GM20431 (cell line): ENCODE measurements around the gene L1CAM.

Experiments
- in situ Hi-C: fragments of 300-500 bp; cut with MseI, MboI; formaldehyde crosslinking; loops from one replicate; pipeline ENCODE4 v1.15.0; 2020; ENCODE audit warnings: low sequenced_read_pairs; ENCODE audit not compliant: unreplicated experiment

Gene L1CAM

DNA sequence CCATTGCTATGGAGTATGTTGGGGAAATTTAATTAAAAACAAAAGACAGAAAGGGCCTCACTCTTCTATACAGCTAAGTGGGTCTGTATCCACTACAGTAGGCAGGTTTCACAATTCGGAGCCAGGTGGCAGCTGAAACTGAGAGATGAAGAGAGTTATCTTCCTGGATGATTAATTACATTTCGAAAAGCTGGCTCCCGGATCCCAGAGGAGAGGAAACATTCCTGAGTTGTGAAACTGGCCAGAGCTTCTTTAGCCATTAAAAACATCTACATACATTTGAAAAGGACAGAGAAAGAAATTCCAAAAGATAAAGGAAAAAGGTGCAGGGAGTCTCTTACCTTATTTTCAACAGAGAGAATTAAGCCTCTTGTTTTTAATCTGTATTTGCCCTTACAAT, 40.1 kb downstream of the L1CAM start:
- in situ Hi-C loops, result no loop called here

DNA sequence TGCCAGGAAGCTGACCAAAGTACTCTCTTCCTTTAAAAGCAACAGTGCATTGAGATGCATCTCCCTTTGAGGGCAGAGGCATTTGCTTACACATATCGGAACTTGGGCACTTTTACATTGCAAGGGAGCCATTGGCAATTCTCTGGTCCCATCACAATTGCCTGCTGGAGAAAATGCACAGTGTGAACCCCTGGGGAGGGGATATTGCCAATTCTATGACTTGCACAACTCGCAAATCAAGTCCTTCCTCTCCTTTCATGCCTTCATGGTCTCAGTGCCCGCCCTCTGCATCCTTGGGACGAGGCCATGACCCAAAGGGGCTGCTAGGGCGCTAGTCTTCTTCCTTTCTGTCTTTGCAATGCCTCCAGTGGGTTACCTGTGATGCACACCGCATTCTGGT, 40.8 kb downstream of the L1CAM start:
- in situ Hi-C loops, result no loop called here

DNA sequence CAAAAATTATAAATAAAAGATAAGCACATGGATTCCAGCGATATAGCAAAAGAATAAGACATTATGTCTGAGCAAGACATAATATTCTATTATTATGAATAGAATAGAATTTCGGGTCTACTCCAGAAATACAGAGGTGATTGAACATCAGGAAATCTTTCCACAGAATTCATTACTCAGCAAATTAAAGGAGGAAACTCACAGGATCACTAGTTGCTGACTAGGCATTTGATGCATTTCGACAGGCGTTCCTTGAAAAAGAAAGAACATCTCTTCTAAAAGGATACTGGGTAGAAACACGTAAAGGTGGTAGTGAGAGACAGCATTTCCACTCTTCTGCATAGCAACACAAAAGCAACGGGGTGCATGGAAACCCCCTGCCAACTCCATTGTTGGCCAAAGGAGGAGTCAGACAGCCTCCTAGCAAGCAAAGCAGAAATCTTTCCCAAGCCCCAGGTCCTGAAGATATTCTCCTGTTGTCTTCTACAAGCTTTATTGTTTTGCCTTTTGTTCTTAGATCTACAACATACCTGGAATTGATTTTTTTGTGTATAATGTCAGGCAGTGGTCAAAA, 41.4 kb downstream of the L1CAM start:
- in situ Hi-C loops, result no loop called here

DNA sequence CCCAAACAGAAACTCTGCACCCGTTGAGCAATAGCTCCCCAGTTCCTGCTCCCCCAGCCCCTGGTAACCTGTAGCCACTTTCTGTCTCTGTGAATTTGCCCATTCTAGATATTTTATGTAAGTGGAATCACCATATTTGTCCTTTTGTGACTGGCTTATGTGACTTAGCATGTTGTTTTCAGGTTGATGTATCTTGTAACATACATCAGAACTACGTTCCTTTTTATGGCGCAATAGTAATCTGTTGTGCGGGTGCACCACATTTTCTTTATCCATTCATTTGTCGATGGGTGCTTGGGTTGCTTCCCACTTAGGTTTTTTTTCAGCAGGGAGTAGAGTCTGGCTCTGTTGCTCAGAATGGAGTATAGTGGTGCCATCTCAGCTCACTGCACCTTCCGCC, 49.1 kb downstream of the L1CAM start:
- in situ Hi-C loops, result no loop called here

DNA sequence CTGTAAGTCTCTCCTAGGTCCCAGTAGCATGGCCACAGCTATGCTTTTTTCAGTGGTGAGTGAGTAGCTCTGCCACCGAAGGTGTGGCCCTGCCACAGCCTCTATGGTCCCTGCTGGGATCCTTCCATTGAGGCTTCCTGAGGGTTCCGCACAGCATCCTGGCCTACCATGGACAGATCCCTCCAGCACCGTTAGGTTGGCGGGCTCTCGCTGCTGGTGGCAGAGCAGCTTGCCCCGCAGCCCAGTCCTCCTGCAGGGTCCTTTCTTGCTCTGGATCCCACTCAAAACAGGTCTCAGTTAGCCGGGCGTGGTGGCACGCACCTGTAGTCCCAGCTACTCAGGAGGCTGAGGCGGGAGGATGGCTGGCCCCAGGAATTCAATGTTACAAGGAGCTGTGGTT, 53.2 kb downstream of the L1CAM start:
- in situ Hi-C loops, result no loop called here

DNA sequence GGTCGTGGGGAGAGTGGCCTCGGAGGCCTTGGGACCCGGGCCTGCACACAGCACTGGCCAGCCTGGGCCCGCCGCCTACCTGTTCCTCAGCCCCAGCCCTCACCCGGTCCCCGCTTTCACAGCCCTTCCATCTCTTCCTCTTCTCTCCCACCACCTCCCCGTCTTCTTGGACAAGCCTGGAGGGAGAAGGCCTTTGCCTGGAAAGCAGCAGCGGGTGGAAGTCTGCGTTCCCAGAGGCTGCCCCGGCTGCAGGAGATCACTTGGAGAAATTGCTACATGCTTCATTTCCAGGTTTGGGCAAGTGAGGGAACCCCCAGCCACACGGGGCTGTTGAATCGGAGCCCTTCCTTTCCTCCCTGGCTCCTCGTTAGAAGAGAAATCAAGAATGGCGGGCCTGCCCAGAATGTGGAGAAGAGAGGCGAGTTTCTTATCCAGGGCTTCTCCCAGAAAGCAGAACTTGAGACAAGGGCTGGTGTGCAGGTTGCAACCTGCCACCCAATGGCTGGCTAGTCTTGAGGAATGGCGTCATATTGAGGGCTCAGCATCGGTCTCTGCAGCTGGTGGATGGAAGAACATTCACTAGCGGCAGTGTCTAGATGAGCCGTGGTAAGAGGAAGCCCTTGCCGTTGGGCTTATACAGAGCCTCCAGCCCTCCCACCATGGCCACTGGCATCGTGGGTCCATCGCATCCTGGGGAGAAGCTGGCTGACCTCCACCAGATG, 54.4 kb downstream of the L1CAM start:
- in situ Hi-C loops, result no loop called here

DNA sequence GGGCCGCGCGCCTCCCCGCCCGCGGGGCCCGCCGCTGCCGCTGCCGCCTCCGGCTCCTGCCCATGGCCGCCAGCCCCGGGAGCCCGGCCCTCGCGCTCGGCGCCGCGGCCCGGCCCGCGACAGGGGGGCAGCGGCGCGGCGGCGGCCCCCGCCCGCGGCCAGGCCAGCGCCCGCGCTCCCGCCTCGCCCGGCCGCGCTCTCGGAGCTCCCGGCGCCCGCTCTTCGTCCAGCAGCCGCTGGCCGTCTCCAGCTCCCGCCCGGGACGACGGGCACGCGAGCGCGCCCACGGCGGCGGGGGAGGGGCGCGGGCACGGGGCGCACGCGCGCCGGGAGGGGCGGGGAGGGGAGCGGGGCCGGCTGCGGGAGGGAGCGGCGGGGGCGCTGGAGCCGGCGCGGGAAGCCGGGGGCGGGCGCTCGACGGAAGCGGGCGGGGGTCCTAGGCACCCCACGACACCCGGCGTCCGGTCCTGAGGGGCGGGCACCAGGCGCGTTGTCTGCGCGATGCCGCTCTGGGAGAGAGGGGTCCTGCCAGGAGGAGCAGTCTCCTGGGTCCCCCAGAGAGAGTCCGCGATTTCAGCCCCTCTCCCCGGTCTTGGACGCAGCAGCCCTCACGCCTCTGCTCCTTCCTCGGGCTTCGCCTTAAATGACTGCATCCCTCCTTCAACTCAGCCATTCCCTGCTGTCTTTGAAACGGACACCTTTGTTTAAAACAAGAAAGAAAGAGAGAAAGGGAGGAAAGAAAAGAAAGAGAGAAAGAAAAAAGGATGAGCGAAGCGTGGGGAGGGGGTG, 55.1 kb downstream of the L1CAM start:
- in situ Hi-C loops, result no loop called here

DNA sequence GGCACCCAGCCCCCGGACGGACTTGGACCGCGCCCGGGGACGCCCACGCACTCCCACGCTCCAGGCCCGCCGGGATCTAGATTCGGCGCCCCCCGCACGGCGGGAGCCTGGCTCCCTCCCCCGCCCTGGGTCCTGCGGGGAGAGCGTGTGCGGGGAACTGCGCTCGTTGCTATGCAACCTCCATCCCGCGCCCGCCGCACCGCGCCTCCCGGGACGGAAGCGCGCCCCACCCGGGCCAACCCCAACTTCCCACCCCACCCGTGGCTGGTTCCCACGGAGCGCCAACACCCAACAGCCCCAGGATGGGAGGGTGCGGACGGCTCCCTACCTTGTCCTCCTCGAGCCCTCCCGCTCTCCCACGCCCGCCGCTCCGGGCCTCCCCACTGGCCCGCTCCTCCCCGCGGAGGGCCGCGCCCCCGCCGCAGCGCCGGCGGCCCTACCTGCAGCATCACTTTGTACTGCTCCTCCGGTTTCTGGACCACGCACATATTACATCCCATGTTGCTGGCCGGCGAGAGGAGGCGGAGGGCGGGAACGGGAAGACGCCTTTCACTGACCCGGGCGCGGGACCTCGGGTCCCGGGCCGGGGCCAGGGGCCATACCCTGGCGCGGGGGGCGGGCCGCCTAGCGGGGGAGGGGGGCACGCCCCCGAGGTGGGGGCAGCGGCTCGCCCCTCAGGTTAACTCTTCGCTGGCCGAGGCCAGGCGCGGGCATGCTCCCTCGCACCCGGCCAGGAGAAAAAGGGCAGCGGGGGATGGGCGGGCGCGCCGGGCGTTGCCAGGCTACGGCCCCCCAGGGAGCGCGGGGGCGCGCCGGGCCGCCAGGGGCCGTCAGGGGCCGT, 56.0 kb downstream of the L1CAM start, which contains the start of gene PDZD4:
TSS of gene PDZD4 (minus strand) at position 746 of the 841 bp plus-strand sequence. CDS start at position 500, 246 bp downstream.
- in situ Hi-C loops, result no loop called here

DNA sequence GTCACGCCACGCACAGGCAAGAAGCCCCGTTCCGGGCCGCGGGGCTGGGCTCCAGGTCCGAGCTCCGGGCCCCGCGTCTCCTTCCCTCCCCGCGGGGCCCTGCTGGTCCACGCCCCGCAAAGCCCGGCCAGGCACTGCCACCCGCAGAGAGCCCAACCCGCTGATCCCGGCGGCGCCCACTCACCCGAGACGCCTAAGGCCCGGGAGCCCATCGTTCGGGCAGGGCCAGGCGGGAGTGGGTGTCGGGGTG, 56.5 kb downstream of the L1CAM start:
- in situ Hi-C loops, result no loop called here

DNA sequence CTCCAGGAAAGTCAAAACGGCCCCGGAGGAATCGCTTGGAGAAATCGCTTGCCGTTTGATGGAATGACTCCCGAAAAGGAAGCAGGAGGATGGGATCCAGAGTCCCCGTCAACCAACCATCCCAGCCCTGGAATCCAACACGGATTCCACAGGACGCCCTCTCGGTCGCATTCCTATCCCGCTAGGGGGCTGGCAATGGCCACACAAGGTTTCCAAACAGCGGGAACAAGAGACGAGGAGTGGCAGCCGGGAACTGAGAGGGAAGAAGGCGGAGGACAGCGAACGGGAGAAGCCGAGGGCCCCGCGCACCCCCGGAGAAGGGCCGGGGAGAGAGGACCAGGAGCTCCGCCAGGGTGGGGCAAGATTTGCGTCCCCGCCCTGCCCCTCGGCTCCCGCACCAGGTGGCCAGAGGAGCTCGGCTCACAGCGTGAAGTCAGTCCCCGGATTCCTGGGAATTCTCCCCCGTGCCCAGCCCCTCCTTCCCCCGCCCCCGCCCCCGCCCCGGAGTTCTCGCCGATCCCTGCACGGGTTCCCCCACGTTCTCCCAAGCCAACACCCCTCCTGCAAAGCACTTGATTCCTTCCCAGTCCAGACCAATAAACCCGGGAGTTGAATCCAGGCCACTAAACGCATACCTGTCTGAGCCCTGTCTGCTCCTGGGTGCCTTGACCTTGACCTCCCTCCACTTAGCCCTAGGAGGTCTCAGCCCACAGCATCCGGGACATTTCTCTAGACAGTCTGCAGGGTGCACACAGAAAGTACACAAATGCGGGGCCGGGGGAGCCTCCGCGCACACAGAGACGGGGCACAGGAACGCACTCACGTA, 57.0 kb downstream of the L1CAM start:
- in situ Hi-C loops, result no loop called here

DNA sequence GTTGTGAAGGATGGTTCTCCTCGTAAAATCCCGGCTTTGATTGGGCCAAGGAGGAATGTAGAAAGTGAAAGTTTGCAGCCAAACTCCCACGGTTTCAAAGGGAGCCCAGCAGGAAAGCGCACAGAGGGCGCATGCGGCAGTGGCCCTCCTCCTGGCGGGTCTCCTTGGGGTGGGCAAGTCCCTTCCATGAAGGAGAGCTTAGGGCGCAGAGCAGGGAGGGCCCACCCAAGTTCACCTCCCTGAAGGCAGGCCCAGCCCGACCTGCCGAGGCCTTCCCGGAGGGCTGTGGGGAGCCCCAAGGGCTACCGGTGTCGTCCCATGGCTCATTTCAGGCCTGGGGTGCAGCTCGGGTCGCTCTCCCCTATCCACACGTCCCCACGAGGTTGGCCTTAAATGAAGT, 57.7 kb downstream of the L1CAM start:
- in situ Hi-C loops, result no loop called here

DNA sequence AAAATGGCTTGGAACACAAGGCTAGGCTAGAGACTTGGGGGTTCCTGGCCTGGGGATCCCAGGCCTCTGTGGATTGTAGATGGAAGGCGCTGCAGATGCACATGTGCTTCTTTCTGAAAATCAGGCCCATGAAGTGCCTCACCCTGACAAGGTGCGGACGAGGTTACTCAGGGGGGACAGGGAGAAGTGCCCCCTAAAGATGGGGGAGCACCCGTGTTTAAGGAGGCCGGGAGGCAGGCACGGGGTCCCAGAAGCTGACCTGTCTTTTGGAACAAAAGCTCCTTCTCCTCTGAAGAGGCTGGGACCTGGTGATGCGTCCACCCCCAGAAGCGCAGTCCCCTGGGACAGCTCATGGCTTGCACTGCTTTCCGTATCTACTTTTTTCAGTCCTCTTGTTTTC, 58.1 kb downstream of the L1CAM start:
- in situ Hi-C loops, result no loop called here

DNA sequence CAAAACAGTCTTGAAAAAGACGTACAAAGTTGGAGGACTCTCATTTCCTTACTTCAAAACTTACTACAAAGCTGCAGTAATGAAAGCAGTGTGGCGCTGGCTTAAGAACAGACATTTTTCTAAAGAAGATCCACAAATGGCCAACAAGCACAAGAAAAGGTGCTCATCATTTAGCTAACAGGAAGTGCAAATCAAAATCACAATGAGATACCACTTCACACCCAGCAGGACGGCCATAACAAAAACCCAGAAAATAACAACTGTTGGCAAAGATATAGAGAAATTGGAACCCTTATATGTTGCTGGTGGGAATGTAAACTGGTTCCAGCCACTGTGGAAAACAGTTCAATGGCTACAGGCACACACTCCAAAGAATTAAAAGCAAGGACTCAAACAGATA, 59.0 kb downstream of the L1CAM start:
- in situ Hi-C loops, result no loop called here

DNA sequence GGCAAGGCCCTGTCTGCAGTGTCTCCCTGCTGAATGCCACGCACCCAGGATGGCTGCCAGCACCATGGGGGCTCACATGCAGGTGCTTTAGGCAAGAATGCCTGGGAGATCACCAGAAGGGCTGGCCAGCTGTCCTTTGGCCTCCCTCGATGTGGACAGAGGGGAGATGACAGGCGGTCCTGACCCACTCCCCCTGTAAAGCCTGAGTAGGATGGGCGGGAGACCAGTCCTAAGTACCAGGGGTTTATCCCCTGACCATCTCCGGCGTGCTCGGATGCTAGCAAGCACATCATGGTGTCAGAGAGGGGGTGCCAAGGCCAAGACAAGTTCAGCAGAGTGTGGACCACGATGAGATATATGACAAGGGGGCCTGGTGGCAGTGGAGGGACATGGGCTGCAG, 60.9 kb downstream of the L1CAM start:
- in situ Hi-C loops, result no loop called here

DNA sequence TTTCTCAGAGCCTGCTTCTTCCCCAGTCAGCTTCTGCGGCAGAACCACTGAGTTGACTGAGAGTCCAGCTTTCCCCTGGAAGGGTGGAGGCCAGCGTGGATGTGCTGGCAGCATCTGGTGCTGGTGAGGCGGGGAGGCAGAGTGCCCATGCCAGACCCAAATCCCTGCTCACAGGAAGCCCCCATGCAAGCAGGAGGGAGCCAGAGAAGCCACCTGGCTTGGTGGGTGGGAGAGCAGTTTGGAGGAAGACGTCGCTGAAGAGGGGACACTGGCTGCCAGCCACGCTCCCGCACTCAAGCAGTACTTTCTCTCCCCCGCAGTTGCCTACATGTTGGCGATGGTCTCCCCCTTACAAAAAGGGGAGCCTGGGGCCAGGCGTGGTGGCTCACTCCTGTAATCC, 61.6 kb downstream of the L1CAM start:
- in situ Hi-C loops, result no loop called here

DNA sequence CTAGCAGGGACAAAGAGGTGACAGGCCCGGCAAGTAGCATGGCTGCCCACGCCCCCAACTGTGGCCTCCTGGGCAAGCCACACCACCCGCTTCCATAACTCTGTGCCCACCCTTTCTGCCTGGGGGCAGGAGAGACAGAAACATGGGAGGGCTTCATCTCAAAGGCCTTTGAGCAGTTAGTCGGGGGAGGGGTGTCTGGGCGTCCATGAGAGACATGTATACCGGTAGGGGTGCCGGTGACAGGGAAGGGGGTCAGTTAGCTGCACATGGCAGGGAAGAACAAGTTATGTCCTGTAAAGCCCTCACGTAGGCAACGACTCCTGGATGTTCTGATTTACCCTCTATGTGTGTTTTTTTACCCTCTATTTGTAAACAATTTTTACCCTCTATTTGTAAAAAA, 64.9 kb downstream of the L1CAM start:
- in situ Hi-C loops, result no loop called here

DNA sequence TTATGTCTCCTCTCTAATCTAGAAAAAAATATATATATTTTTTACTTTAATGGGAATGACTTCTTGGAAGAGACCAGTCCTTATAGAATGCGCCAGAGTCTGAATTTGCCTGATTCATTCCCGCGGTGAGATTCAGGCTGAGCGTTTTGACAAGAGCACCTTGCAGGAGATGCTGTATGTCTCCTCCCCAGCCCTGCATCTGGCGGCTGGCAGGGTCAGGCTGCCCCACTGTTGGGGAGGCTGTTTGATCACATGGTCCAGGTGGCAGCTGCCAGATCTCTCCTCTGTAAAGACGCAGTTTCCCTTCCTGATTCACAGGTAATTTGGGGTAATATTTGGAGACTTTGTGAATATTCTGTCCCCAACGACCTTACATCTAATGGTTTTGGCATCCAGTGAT, 65.4 kb downstream of the L1CAM start:
- in situ Hi-C loops, result no loop called here

DNA sequence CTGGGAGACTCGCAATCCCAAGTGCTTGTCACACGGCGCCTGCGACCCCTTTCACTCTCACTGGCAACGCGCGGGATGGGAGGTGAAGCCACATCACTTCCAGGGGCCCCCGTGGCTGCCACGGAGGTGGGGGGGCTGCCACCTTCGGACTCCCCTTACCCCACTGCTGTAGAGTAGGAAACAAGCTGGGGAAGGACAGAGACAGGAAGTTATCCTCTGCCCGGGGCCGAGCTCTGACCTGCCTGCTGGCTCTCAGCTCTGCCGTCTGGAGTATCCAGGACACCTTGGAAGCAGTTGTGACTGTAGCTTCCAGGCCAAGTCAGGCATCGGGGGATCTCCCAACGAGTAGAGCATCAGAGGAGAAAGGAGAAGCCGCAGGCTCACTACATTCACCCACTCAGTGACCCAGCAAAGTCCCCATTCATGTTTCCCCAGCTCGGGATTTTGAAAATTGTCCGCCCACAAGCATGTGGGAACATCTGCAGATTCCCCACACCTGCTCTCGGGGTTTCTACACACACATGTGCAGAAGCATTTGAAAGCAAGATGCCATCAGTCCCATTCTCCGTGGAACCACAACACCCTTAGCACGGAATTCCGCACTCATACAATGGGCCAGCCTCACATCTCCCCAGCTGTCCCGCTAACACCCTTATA, 66.5 kb downstream of the L1CAM start:
- in situ Hi-C loops, result no loop called here

DNA sequence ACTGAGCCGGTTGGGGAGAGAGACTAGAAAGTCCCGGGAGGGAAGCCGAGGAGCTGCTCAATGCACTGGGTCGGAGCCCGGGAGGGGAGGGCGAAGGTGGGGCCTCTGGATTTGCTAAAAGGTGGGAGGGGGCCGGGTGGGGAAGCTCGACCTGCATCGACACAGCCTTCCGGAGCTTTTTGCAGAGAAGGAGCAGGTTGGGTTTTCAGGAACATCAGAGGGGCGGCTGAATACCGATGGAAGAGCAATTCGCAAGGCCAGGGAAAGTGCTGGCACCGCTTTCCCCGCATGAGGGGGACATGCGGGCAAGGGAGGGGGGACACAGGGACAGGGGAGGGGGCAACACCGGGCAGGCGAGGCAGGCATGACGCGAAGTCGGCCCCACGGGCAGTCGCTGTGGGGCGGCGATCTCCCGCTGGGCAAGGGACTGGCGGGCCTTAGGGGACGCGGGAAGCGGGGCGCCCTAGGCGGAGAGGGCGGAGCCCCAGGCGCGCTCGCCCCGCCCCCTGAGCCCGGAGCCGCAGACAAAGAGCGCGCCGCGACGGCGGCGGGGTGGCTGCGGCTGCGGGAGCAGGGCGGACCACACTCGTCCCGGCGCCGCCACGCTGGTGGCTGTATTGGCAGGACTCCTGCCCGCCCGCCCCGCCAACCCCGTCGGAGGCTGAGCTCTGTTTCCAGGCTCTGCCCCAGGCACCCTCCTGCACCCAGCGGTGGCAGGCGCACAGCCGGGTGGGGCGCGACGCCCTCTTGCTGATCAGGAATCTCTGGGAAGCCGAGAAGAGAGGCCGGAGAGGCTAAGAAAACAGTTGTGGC, 67.2 kb downstream of the L1CAM start:
- in situ Hi-C loops, result no loop called here
